GM12801 (cell line): Measurements from ENCODE around the gene PHF21A.

ENCODE experiments used
- TF ChIP-seq, protein P1 (sequence below): IDR thresholded peaks from one replicate; pipeline ENCODE4 v1.5.1; 2011; ENCODE audit warnings: control low read depth; ENCODE audit not compliant: insufficient read length; ENCODE audit errors: extremely low read depth

The PHF21A gene

DNA sequence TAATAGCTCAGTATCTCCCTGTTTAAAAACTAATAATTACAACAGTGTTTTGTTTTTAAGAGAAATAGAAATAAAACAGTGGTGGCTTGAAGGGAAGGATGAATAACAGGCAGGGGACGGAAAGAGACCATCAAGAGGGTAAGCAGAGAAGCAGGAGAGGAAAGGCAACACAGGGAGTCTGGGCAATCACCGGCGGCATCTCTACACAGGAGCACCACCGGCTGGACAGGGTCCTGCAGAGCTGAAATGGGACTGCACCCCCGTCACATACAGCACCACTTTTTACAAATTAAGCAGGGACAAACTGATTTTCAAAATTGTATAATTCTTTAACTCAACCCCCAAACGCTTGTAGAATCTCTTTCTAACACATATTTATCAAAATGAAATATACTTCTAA, 18.4 kb downstream of the PHF21A start:
- TF ChIP-seq, protein P1, sequence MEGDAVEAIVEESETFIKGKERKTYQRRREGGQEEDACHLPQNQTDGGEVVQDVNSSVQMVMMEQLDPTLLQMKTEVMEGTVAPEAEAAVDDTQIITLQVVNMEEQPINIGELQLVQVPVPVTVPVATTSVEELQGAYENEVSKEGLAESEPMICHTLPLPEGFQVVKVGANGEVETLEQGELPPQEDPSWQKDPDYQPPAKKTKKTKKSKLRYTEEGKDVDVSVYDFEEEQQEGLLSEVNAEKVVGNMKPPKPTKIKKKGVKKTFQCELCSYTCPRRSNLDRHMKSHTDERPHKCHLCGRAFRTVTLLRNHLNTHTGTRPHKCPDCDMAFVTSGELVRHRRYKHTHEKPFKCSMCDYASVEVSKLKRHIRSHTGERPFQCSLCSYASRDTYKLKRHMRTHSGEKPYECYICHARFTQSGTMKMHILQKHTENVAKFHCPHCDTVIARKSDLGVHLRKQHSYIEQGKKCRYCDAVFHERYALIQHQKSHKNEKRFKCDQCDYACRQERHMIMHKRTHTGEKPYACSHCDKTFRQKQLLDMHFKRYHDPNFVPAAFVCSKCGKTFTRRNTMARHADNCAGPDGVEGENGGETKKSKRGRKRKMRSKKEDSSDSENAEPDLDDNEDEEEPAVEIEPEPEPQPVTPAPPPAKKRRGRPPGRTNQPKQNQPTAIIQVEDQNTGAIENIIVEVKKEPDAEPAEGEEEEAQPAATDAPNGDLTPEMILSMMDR, result no peak

- TF ChIP-seq, protein P1, result no peak
Observed at GRCh38 chr11:46100670-46101069, 20.6 kb downstream of the PHF21A start.

DNA sequence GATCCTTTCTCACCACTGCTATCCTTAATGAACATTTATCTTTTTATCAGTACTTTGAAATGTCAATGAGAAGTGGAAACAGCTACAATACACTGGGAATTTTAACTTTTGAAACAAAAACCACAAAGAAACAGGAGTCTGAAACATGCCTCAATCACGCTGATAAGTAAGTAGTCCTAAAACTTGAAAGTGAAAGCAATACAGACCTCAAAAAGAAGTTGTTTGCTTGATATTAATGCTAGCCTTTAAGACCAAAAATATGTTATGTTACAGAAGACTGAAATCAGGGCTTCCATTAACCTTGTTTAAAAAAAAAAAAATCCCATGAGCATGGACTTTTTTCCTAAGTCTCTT, 21.3 kb downstream of the PHF21A start:
- TF ChIP-seq, protein P1, result no peak

DNA sequence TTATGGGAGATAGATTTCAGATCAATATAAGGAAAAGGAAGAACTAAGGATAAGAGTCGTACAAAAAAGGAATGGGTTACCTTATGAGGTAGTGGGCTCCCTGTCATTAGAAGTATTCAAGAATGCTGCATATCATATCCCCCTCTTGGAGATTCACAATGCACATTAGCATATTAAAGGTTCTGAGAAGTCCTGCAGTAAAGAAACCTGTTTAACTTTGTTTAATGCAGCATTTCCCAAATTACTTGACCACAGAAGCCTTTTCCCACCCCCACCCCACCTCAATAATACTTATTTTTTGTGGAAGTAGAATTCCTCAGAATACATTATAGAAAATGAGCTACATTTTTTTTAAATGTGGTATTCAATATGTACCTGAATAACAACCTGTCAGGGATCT, 30.9 kb downstream of the PHF21A start:
- TF ChIP-seq, protein P1, result no peak

- TF ChIP-seq, protein P1, result no peak
Observed at GRCh38 chr11:46079662-46080061, 41.6 kb downstream of the PHF21A start.

- TF ChIP-seq, protein P1, result no peak
Observed at GRCh38 chr11:46075928-46076327, 45.3 kb downstream of the PHF21A start.

- TF ChIP-seq, protein P1, result no peak
Observed at GRCh38 chr11:46075168-46075567, 46.1 kb downstream of the PHF21A start.

GRCh38 chr11:46073632-46074031, 47.6 kb downstream of the PHF21A start:
- TF ChIP-seq, protein P1, result no peak
